ENCODE results near the gene OSBP2.
"Not testable (repeated sequence)": the region's sequence is repeated elsewhere in the genome, so short reads cannot be mapped to it uniquely, and the experiment has no call there.

OSBP2 gene

DNA sequence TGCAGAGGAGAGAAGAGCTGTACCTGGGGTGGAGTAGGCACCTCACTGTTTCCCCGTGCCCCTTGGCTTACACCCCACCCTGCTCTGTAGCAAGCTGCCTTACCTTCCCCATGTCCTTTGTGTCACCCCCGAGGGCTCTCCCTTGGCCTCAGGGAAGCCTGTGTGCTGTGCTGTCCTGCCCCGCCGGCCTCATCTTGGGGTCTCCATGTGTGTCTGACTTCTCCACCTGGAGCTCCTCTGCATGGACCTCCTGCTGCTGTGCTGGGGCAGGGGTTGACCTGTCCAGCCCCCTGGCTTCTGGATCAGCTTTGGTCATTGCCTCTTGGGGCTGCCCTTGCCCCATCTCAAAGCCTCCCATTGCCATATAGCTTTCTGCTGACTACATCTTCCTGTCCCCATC, 59.8 kb downstream of the OSBP2 start:
- in situ Hi-C loops (cut with MboI; ENCODE audit: low sequenced_read_pairs): loop anchor here (25.0 kb wide), 1 partner anchor 483 kb away; no protein-coding TSS in a partner anchor

DNA sequence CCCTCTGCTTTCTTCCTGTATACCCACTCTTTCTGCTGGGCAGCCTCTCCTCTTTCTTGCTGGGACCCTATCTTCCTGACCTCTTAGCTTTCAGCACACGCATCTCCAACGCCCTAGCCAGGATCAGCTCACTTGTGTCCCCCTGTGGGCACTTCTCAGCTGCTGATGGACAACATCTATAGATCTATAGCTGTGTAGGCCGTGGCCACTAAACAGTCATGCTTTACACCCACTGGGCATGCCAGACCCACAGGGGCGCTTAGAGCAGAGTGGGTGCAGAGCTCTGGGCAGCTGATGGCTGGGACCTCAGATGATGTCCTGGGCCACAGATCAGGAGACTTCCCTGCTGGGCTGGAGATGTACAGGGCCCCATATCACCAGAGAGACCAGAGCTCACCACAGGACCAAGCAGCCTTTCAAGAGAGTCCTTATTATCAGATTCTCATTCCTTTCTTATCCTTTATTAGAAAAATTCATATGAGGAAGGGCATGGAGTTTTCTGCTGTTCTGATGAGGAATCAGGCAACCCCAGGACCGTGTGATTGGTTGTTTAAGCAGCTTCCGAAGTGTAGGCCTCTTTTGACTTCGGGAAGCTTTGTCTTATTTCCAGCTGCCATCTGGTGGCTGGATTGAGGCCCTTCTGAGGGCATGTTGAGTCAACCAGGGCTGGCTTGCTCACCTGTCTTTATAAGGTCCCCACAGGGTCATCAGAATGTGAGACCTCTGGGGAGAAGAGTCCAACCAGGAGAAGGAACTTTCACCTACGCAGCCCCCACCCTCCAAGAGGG, 60.5 kb downstream of the OSBP2 start:
- in situ Hi-C loops (cut with MboI; ENCODE audit: low sequenced_read_pairs): loop anchor here (25.0 kb wide), 1 partner anchor 482 kb away; no protein-coding TSS in a partner anchor

DNA sequence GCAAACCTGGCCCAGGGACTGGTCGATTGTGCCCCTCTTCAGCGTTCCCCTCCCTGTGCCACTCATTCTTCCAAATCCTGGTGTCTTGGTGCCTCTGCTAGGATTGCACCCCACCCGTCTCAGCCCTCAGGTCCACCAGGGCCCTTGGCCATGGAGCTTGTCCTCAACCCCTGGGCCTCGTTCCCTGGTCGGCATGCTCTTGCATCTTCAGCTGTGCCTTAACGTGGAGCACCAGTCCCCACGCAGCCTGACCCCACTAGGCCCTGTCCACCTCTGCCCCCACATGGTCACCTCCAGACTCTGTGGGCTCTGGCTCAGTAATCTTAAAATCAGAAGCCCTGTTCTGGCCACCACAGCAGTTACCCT, 61.1 kb downstream of the OSBP2 start:
- in situ Hi-C loops (cut with MboI; ENCODE audit: low sequenced_read_pairs): loop anchor here (25.0 kb wide), 1 partner anchor 482 kb away; no protein-coding TSS in a partner anchor

DNA sequence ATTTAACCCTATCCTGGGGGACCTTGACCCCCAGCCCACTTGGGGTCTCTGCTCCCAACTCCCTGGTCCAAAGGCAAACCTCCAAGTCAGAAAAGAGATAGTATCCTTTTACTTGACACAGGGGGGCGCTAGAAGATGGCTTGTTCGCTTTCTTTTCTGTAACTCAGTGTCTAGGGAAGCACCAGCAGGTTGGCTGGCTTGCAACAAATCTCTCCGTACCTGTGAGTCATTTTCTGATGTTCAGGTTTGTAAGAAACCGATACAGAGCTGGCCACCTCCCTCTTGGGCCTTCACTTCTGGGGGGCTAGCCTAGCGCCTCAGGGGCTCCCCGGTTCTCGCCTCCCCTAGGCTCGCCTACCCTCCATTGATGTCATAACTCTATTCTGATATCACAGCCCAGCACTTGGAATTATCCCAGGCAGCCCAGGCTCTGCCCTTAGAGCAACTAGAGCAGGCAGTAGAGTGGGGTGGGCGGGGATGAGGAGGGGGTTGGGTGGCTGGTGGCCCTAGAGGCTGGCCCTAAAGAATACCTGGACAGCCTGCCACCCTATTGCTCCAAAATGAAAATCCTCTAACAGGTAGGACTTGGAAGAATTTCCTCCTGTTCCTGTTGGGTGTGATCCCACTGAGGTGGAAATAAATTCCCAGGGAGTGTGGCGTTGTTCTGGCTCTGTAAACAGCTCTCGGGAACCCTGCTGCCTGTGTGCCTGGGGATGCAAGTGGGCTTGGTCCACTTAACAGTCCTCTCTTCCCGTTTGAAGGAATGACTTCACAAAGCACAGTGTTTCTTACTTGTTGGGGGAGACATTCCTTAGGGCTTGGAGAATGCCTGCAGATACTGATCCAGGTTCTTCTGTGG, 69.4 kb downstream of the OSBP2 start:
- in situ Hi-C loops (cut with MboI; ENCODE audit: low sequenced_read_pairs): loop anchor here (25.0 kb wide), 1 partner anchor 473 kb away; no protein-coding TSS in a partner anchor

DNA sequence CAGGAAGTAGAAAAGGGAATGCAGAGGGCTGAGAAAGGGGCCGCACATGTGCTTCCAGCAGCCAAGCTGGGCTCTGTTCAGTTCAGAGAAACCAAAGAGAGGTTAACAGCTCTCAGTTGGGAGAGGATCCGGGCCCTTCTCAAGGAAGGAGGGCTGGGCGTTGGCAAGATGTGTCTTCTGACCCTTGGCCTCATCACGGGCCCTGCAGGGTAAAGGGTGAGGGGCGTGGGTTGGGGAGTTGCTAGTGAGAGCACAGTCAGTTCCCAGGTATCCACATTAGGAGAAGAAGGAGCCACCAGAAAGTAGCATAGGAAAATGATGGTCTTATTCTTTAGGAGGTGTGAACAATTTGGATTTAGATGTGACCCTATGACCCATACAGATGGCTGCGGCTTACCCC, 73.0 kb downstream of the OSBP2 start:
- in situ Hi-C loops (cut with MboI; ENCODE audit: low sequenced_read_pairs): loop anchor here (25.0 kb wide), 1 partner anchor 470 kb away; no protein-coding TSS in a partner anchor

DNA sequence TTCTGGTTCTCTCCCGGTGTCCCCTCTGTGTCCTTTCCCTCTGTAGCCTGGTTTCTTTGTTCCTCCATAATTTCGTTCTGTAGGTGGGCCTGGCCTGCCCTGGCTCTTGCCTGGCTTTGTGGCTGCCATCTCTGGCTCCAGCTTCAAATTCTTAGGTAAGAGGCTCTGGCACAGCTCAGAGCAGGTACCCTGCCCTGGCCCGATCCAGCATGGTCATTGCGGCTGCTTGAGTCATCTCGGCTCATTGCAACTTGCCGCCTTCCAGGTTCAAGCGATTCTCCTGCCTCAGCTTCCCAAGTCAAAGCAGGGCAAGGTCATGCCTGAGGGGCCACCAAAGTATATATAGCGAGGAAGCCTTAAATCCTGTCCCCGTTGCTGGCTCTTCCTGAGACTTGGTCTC, 76.0 kb downstream of the OSBP2 start:
- in situ Hi-C loops (cut with MboI; ENCODE audit: low sequenced_read_pairs): loop anchor here (25.0 kb wide), 1 partner anchor 467 kb away; no protein-coding TSS in a partner anchor

DNA sequence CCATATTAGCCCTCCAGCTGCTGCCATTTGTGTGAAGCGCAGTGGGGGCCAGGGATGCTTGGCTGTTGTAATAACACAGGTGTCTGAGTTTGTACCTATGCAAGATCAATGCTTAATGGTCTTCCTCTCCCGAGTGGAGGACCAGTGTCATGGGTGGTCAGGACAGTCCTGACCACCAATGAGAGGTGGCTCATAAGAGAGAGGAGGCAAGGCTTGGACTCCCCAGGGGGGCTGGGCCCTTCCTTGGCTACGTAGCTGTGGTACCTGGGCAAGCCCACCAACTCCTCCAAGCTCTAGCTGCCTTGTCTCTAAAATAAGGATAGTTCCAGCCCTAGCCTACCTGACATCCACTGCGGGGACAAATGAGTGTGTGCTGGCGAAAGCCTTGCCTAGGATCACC, 79.2 kb downstream of the OSBP2 start:
- in situ Hi-C loops (cut with MboI; ENCODE audit: low sequenced_read_pairs): loop anchor here (25.0 kb wide), 1 partner anchor 463 kb away; no protein-coding TSS in a partner anchor

DNA sequence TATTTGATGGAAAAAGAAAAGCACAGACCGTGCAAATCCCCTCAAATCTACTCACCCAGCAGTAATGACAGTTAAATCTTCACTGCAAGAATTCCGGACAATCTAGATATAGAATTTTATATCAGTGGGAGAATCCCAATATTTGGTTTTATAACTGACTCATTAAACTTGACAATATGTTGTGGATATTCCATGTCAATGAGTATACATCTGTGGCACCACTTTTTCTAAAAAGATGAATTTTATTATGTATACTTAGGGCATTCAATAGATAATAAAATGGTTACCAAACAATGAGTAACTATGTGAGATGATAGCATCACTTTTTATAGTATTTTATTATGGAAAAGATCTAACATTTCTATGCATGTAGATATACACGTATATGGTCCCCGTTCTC, 79.9 kb downstream of the OSBP2 start:
- in situ Hi-C loops (cut with MboI; ENCODE audit: low sequenced_read_pairs): loop anchor here (25.0 kb wide), 1 partner anchor 463 kb away; no protein-coding TSS in a partner anchor

DNA sequence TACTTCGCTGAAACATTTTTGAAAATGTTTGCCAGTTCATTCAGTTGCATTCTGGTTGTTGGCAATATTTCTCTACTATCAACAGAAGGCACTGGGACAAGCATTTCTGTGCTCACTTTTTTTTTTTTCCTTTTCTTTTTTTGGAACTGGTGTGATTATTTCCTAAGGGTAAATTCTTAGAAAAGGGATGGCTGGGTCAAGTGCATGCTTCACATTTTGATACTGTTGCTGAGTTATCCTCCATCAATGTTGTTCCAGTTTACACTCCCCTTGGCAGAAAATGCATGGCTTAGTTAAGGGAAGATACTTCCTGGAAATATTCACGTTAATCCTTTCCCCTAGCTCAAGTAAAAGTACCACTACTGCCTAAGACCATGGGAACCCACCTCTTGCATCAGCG, 81.8 kb downstream of the OSBP2 start:
- in situ Hi-C loops (cut with MboI; ENCODE audit: low sequenced_read_pairs): no loop called here

DNA sequence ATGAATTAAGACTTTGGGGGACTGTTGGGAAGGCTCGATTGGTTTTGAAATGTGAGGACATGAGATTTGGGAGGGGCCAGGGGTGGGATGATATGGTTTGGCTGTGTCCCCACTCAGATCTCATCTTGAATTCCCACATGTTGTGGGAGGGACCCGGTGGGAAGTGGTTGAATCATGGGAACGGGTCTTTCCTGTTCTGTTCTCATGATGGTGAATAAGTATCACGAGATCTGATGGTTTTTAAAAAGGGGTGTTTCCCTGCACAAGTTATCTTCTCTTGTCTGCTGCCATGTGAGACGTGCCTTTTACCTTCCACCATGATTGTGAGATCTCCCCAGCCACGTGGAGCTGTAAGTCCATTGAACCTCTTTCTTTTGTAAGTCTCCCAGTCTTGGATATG, 82.5 kb downstream of the OSBP2 start:
- in situ Hi-C loops (cut with MboI; ENCODE audit: low sequenced_read_pairs): not testable (repeated sequence)

DNA sequence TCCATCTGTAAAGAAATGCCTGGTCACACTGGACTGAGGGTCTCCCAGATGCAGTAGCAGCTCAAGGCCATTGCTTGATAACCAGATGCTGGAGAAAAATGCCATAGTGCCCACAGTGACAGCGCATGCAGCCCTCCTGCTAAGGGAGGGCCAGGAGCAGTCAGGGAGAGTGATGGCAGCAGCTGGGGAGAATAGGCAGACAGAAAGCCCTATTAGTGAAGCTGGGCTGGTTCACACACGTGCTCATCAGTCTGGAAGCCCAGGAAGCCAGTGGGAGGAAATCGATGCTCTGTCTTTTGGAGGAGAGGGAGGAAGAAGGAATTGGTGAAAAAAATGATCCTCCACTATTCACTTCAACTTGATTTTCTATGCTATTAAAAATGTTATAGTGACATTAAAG, 82.9 kb downstream of the OSBP2 start:
- in situ Hi-C loops (cut with MboI; ENCODE audit: low sequenced_read_pairs): no loop called here

DNA sequence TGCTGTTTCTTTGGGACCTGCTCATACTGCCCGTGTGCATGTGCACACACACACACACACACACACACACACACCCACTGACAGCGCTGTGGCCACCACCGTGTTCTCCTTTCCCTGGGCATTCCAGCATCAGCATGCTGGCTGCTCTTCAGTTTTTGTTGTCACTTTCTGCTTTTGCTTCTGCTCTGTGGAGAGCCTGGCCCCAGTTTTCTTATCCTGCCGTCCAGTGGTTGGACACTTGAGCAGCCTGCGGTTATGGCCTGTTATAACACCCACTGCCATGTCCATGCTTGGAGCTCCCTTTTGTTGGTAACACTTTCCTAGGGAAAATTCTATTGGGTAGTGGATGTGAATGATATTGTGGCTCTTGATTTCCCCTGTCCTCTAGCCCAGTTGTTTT, 83.6 kb downstream of the OSBP2 start:
- in situ Hi-C loops (cut with MboI; ENCODE audit: low sequenced_read_pairs): no loop called here

DNA sequence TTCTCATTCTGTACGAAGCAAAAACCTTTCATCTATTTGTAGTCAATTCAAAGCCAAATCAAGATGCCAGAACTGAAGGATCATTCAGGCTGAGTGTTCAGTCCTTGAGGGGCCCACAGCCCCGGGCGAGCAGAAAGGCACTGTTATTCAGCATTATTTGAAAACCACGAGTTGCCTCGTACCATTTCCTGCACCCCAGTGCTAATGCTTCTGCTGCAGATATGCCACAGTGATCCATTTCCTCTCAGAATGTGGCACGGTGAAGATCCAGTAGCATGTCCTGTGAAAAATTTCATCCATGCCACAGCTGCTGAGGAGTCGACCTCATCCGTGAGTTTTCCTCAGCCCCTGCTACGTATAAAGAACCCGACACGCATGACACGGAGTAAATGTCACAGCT, 85.4 kb downstream of the OSBP2 start:
- in situ Hi-C loops (cut with MboI; ENCODE audit: low sequenced_read_pairs): no loop called here

DNA sequence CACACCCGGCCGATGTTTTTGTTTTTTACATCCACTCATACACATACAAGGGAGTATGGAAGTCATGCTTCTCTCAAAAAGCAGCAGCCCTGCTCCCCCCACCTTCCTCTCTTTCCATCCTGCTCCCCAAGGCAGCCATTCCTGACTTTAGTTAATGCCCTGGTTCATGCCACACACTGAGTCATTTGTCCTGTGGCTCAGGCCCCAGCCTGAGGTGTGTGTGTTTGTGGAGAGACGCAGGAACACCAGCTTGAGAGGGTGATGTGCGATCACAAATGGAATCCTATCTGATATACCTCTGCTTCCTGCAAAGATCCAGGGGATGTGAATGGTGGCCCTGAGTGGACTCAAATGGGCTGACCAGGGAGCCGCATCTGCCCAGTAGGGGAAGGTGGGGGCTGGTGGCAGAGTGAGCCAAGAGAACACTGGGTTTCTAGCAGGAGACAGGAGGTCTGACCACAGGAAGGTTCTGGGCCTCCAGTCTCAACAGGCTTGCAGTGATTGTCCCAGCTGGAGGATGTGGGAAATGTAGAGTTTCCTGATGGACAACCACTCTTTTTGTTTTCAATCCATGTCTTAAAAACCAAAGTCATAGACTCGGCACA, 86.7 kb downstream of the OSBP2 start:
- in situ Hi-C loops (cut with MboI; ENCODE audit: low sequenced_read_pairs): no loop called here

DNA sequence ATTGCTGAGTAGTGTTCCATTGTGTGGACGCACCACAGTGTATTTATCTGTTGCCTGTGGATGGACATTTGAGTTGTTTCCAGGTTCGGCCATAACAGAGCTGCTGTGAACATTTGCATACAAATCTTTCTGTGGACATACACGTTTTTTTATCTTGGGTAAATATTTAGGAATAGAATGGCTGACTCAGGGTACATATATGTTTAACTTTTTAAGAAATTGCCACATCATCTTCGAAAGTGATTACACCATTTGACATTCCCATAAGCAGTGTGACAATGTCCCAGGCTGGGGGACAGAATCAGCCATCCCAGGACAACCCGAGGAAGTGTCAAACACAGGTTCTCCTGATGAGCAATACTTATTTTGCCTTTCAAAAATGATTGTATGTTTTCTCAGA, 87.9 kb downstream of the OSBP2 start:
- in situ Hi-C loops (cut with MboI; ENCODE audit: low sequenced_read_pairs): no loop called here

DNA sequence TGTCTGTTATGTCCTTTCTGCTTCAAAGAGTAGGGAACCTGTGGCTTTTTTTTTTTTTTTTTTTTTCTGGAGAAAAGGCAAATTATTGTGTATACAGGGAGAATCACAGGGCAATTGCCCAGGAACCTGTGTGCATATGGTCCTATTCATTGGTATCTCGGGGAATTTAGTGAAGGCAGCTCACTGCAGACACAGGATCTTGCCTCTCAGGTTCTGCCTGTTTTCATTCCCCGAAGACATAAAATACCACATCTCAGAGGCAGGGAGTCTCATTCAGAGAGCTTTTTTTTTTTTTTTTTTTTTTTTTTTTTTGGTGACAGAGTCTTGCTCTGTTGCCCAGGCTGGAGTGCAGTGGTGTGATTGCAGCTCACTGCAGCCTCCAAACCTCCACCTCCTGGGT, 88.3 kb downstream of the OSBP2 start:
- in situ Hi-C loops (cut with MboI; ENCODE audit: low sequenced_read_pairs): no loop called here

DNA sequence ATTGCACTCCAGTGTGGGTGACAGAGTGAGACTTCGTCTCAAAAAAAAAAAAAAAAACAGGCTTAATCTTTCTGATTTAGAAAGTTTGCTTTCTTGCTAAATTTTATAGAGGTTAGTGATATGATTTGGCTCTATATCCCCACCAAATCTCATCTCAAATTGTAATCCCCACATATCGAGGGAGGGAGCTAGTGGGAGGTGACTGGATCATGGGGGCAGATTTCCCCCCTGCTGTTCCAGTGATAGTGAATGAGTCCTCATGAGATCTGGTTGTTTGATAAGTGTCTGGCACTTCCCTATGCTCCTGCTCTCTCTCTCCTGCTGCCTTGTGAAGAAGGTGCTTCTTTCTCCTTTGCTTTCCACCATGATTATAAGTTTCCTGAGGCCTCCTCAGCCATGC, 90.9 kb downstream of the OSBP2 start:
- in situ Hi-C loops (cut with MboI; ENCODE audit: low sequenced_read_pairs): no loop called here

DNA sequence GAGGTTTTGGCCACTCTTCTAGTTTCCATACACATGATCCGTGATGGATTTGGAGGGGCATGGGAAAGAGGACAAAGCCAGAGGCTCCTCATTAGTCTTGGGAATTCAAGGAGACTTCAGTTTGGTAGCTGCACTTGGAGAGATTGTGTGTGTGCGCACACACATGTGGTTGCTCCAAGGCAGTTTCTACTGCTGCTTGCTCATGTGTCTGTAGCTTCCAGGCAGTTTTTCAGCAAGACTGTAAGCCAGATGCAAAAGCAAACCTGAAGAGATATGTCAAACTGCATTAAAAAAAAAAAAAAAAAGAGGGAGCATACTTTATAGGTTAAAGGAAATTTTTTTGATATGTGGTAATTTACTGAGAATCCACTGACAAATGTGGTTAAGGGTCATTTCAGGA, 95.7 kb downstream of the OSBP2 start:
- in situ Hi-C loops (cut with MboI; ENCODE audit: low sequenced_read_pairs): no loop called here

DNA sequence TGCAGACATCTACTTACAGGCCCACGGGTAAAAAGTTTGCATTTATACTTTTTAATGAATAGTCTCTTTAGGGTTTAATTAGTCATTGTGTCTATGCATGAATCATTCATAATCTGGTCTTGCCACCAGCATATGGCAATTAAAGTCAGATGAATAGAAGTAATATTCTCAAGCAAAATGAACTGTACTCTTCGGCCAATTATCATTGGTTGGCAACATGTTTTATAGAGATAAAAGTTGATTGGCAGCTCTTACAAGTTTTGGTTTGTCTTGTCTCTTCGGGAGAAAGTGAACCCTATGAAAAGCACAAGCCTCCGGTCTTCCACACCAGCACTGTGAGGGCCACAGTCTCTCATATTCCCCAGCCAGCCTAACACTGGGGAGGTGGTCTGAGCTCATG, 97.8 kb downstream of the OSBP2 start:
- in situ Hi-C loops (cut with MboI; ENCODE audit: low sequenced_read_pairs): no loop called here

DNA sequence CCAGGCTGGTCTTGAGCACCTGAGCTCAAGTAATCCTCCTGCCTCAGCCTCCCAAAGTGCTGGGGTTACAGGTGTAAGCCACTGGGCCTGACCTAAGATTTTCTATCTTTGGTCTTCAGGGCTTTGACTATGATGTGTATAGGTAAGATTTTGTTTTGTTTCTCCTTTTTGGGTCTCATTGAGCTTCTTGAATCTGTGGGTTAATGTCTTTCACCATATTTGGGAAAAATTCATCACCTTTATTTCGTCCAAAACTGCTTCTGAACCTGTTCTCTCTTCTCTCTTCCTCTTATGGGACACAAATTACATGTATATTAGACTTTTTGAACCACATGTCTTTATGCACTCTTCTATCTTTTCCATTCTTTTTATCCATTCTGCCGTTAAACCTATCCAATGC, 100.4 kb downstream of the OSBP2 start:
- in situ Hi-C loops (cut with MboI; ENCODE audit: low sequenced_read_pairs): no loop called here

DNA sequence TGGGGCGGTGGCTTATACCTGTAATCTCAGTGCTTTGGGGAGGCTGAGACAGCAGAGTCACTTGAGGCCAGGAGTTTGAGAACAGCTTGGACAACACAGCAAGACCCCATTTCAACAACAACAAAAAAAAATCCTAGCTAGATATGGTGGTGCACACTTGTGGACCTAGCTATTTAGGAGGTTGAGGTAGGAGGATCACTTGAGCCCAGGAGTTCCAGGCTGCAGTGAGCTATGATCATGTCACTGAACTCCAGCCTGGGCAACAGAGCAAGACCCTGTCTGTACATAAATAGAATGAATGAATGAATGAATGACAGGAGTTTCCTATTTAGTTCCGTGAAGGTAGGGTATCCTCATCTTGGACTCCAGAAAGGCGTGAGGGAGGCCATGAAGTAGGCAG, 107.0 kb downstream of the OSBP2 start:
- in situ Hi-C loops (cut with MboI; ENCODE audit: low sequenced_read_pairs): no loop called here

Data from HL-60/S4 treated with retinoic acid at 250 ng/mL for 4 days and 3 days (cell line).